Measurements from ENCODE around the gene ZMYND8.

- TF ChIP-seq CTCF (conservative IDR thresholded peaks at IDR 0.05 in 1 of 2, IDR thresholded peaks at IDR 0.05 in 1 of 2; ENCODE audit: low read depth in 1 of 2, low read length in 2 of 2) (no peak), EZH2 (IDR thresholded peaks at IDR 0.05; ENCODE audit: low read length, missing control alignments) (no peak)
These were observed 4.7 kb downstream of the ZMYND8 start for GRCh38 chr20:47351643-47352331.
